ENCODE data around the gene TRIM44.

Gene TRIM44

GRCh38 chr11:35791088-35791958 lies 128.7 kb downstream of the TRIM44 start:
- DNase-seq (ENCODE audit: low spot score): no peak

- no peak for DNase-seq (ENCODE audit: low spot score)
These were observed 129.7 kb downstream of the TRIM44 start for GRCh38 chr11:35792148-35792845.

- DNase-seq (ENCODE audit: low spot score): no peak
These were observed 130.2 kb downstream of the TRIM44 start for GRCh38 chr11:35792846-35793192.

- DNase-seq (ENCODE audit: low spot score): no peak
These were observed 131.8 kb downstream of the TRIM44 start for GRCh38 chr11:35794333-35794732.

- DNase-seq (ENCODE audit: low spot score): no peak
These were observed 132.3 kb downstream of the TRIM44 start for GRCh38 chr11:35794850-35795249.

GRCh38 chr11:35796562-35796961 lies 134.0 kb downstream of the TRIM44 start:
- no peak for DNase-seq (ENCODE audit: low spot score)

- DNase-seq (ENCODE audit: low spot score): no peak
These were observed 135.8 kb downstream of the TRIM44 start for GRCh38 chr11:35798423-35798822.

- DNase-seq (ENCODE audit: low spot score): no peak
These were observed 136.4 kb downstream of the TRIM44 start for GRCh38 chr11:35798983-35799382.

- DNase-seq (ENCODE audit: low spot score): no peak
These were observed 137.1 kb downstream of the TRIM44 start for GRCh38 chr11:35799655-35800054.

GRCh38 chr11:35800970-35801953 lies 138.7 kb downstream of the TRIM44 start:
- no peak for DNase-seq (ENCODE audit: low spot score)

- no peak for DNase-seq (ENCODE audit: low spot score)
These were observed 139.6 kb downstream of the TRIM44 start for GRCh38 chr11:35802221-35802620.

GRCh38 chr11:35802672-35803071 lies 140.1 kb downstream of the TRIM44 start:
- DNase-seq (ENCODE audit: low spot score): no peak

- DNase-seq (ENCODE audit: low spot score): no peak
These were observed 140.5 kb downstream of the TRIM44 start for GRCh38 chr11:35803115-35803514.

GRCh38 chr11:35804451-35805040 lies 142.0 kb downstream of the TRIM44 start:
- no peak for DNase-seq (ENCODE audit: low spot score)

GRCh38 chr11:35809561-35809960 lies 147.0 kb downstream of the TRIM44 start:
- DNase-seq (ENCODE audit: low spot score): no peak

GRCh38 chr11:35810045-35810645 lies 147.6 kb downstream of the TRIM44 start:
- DNase-seq (ENCODE audit: low spot score): no peak

GRCh38 chr11:35811783-35812182 lies 149.2 kb downstream of the TRIM44 start:
- no peak for DNase-seq (ENCODE audit: low spot score)

- no peak for DNase-seq (ENCODE audit: low spot score)
These were observed 150.3 kb downstream of the TRIM44 start for GRCh38 chr11:35812828-35813227.

- no peak for DNase-seq (ENCODE audit: low spot score)
These were observed 151.6 kb downstream of the TRIM44 start for GRCh38 chr11:35814081-35814695.

- no peak for DNase-seq (ENCODE audit: low spot score)
These were observed 152.2 kb downstream of the TRIM44 start for GRCh38 chr11:35814720-35815305.
